SK-N-SH (cell line): ENCODE results near the gene GTF2A1L. TPM values are rescaled to one million over a fixed set of nuclear protein-coding genes. Genes with fewer than 3 reads are reported as not detected.
A peak's percentile ranks its signal among the peaks of the same experiment; 100 is the strongest.

Source experiments
- CTCF ChIA-PET: fragments of 300-600, 350-600 bp; formaldehyde crosslinking; extraction: SDS; loops from one replicate; lab custom pipeline; 2021; lab: Yijun Ruan, JAX
- POLR2A ChIA-PET: fragments of 350-600 bp; sonication (Branson Sonifier 250); formaldehyde crosslinking; extraction: SDS; loops from one replicate; lab custom pipeline; 2020; ENCODE audit warnings: antibody characterized with exemption, inconsistent platforms; lab: Yijun Ruan, JAX
- DNase-seq: peaks from one replicate; pipeline ENCODE4 v3.0.0; 2012
- H2AFZ ChIP-seq: fragments of 200-600 bp; sonication (generic); 2 replicates; pipeline ENCODE4 v1.8.1; 2016; ENCODE audit warnings: antibody characterized with exemption, mild to moderate bottlenecking, low read depth
- H3F3A ChIP-seq: fragments of 200-600 bp; sonication (generic); replicated peaks from 2 replicates; pipeline ENCODE3; 2016; ENCODE audit warnings: antibody characterized with exemption, mild to moderate bottlenecking; ENCODE audit not compliant: insufficient read depth
- H3K27ac ChIP-seq, 2 experiments: fragments of 200-500 bp in 1 of 2; fragments of 200-600 bp in 1 of 2; sonication (Bioruptor generic) in 1 of 2; sonication (generic), shearing (Covaris generic) in 1 of 2; 2 replicates each; pipeline versions ENCODE4 v1.5.1 to v1.6.1; 2014 to 2016; ENCODE audit warnings: low read depth in 2 of 2, inconsistent platforms in 1 of 2, low read length in 1 of 2, mild to moderate bottlenecking in 1 of 2, mixed read lengths in 1 of 2
- H3K27me3 ChIP-seq: fragments of 200-600 bp; sonication (generic), shearing (Covaris generic); 2 replicates; pipeline ENCODE4 v1.6.1; 2016; ENCODE audit warnings: mixed run types; ENCODE audit not compliant: insufficient read depth
- H3K36me3 ChIP-seq, 2 experiments: fragments of 200-500 bp in 1 of 2; fragments of 200-600 bp in 1 of 2; sonication (Bioruptor generic) in 1 of 2; sonication (generic) in 1 of 2; replicated peaks in 1 of 2; 2 replicates each; pipeline versions ENCODE3 to v1.5.1; 2014 to 2016; ENCODE audit warnings: low read length in 1 of 2, mild to moderate bottlenecking in 1 of 2; ENCODE audit not compliant: insufficient read depth in 2 of 2, control insufficient read depth in 1 of 2
- H3K4me1 ChIP-seq, 2 experiments: fragments of 200-500 bp in 1 of 2; fragments of 200-600 bp in 1 of 2; sonication (Bioruptor generic) in 1 of 2; sonication (generic), shearing (Covaris generic) in 1 of 2; 2 replicates each; pipeline versions ENCODE4 v1.5.1 to v1.6.1; 2014 to 2016; ENCODE audit warnings: low read depth in 1 of 2, low read length in 1 of 2, mixed run types in 1 of 2; ENCODE audit not compliant: insufficient read depth in 2 of 2, control insufficient read depth in 1 of 2
- H3K4me2 ChIP-seq: fragments of 200-600 bp; sonication (generic), shearing (Covaris generic); 2 replicates; pipeline ENCODE4 v1.6.1; 2017; ENCODE audit warnings: mixed run types
- H3K4me3 ChIP-seq, 2 experiments: fragments of 200-500 bp in 1 of 2; fragments of 200-600 bp in 1 of 2; sonication (Bioruptor generic) in 1 of 2; sonication (generic), shearing (Covaris generic) in 1 of 2; 2 replicates each; pipeline versions ENCODE4 v1.5.1 to v1.8.1; 2014 to 2016; ENCODE audit warnings: low read depth in 2 of 2, inconsistent platforms in 1 of 2, low read length in 1 of 2, mild to moderate bottlenecking in 1 of 2, mixed read lengths in 1 of 2, moderate library complexity in 1 of 2
- H3K79me2 ChIP-seq: fragments of 200-600 bp; sonication (generic); 2 replicates; pipeline ENCODE4 v1.8.1; 2017; ENCODE audit warnings: mild to moderate bottlenecking; ENCODE audit not compliant: insufficient read depth
- H3K9ac ChIP-seq: fragments of 200-600 bp; sonication (generic); 2 replicates; pipeline ENCODE4 v1.6.1; 2017; ENCODE audit warnings: mixed run types
- H3K9me2 ChIP-seq: fragments of 200-600 bp; sonication (generic); 2 replicates; pipeline ENCODE4 v1.6.1; 2017; ENCODE audit warnings: mixed run types
- H3K9me3 ChIP-seq: fragments of 200-600 bp; sonication (generic); 2 replicates; pipeline ENCODE4 v1.6.1; 2017; ENCODE audit warnings: mixed run types, mild to moderate bottlenecking, moderate library complexity
- H4K20me1 ChIP-seq: fragments of 200-600 bp; sonication (generic); 2 replicates; pipeline ENCODE4 v1.6.1; 2017; ENCODE audit warnings: mild to moderate bottlenecking, mixed run types; ENCODE audit not compliant: insufficient read depth
- CHD2 ChIP-seq: fragments of 150-350 bp; IDR thresholded peaks from 2 replicates; pipeline ENCODE4 v1.6.1; 2018; ENCODE audit warnings: low read length; ENCODE audit not compliant: partially characterized antibody
- CTCF ChIP-seq: fragments of 200-600 bp; sonication (generic); IDR thresholded peaks from 2 replicates; pipeline ENCODE4 v1.6.1; 2017; ENCODE audit warnings: antibody characterized with exemption, mild to moderate bottlenecking, moderate library complexity
- EP300 ChIP-seq, 2 experiments: IDR thresholded peaks; 2 replicates each; pipeline versions ENCODE4 v1.4.0 to v1.6.1; 2012; ENCODE audit warnings: borderline replicate concordance in 1 of 2, low read depth in 1 of 2, low read length in 1 of 2
- FOSL2 ChIP-seq: IDR thresholded peaks from 2 replicates; pipeline ENCODE4 v1.4.0; 2012; ENCODE audit warnings: low read depth, mild to moderate bottlenecking, moderate library complexity, borderline replicate concordance
- FOXJ3 ChIP-seq: sonication (generic); formaldehyde crosslinking; IDR thresholded peaks from 2 replicates; pipeline ENCODE4 v1.5.1; 2020; ENCODE audit warnings: mild to moderate bottlenecking, missing genetic modification reagents
- FOXM1 ChIP-seq: IDR thresholded peaks from 2 replicates; pipeline ENCODE4 v1.4.0; 2012; ENCODE audit warnings: low read depth, mild to moderate bottlenecking
- GABPA ChIP-seq: IDR thresholded peaks from 2 replicates; pipeline ENCODE4 v1.4.0; 2012; ENCODE audit warnings: low read depth, mild to moderate bottlenecking
- GATA2 ChIP-seq: sonication (generic); formaldehyde crosslinking; IDR thresholded peaks from 2 replicates; pipeline ENCODE4 v1.5.0; 2020; ENCODE audit warnings: mild to moderate bottlenecking, missing genetic modification reagents
- MAX ChIP-seq: IDR thresholded peaks from 2 replicates; pipeline ENCODE4 v1.4.0; 2012; ENCODE audit warnings: low read depth
- MEF2A ChIP-seq: IDR thresholded peaks from 2 replicates; pipeline ENCODE4 v1.4.0; 2012; ENCODE audit warnings: low read depth, borderline replicate concordance
- NRF1 ChIP-seq: IDR thresholded peaks from 2 replicates; pipeline ENCODE4 v1.6.1; 2012; ENCODE audit warnings: low read depth, mild to moderate bottlenecking, low read length
- POLR2AphosphoS5 ChIP-seq: IDR thresholded peaks from 2 replicates; pipeline ENCODE4 v1.6.1; 2012; ENCODE audit warnings: low read depth, low read length
- TCF12 ChIP-seq: IDR thresholded peaks from 2 replicates; pipeline ENCODE4 v1.4.0; 2012
- TEAD4 ChIP-seq: IDR thresholded peaks from 2 replicates; pipeline ENCODE4 v1.4.0; 2012; ENCODE audit warnings: mild to moderate bottlenecking, borderline replicate concordance; ENCODE audit not compliant: insufficient read depth
- USF1 ChIP-seq: IDR thresholded peaks from 2 replicates; pipeline ENCODE4 v1.4.0; 2012; ENCODE audit warnings: low read depth, borderline replicate concordance
- ZBTB33 ChIP-seq: IDR thresholded peaks from 2 replicates; pipeline ENCODE4 v1.4.0; 2012; ENCODE audit warnings: low read depth, borderline replicate concordance
- WGBS: methylation state at CpG from one replicate; pipeline ENCODE4 v1.1.6; 2017; ENCODE audit warnings: low lambda C conversion rate; 5-methylcytosine and 5-hydroxymethylcytosine counted together
- polyA plus RNA-seq, 3 experiments: library from polyadenylated mRNA; depleted of rRNA; stranded (reverse); fragments of >200 nt; gene quantifications; 2 replicates each; pipeline ENCODE4 v1.2.3, GENCODE V29; 2012

Gene GTF2A1L
- polyA plus RNA-seq, 1 of the 3 experiments (the other 2 are of a cell fraction), result 0.36 TPM

- TF ChIP-seq GATA2 (no peak), ZBTB33 (no peak), CHD2 (no peak), NRF1 (no peak), TEAD4 (no peak), FOSL2 (no peak), EP300 (IDR thresholded peaks at IDR 0.05; ENCODE audit: borderline replicate concordance in 1 of 2, low read depth in 1 of 2, low read length in 1 of 2) (no peak), MAX (no peak), MEF2A (no peak), POLR2AphosphoS5 (no peak), TCF12 (no peak), CTCF (peak; percentile 82), FOXM1 (no peak)
Observed at GRCh38 chr2:48600204-48600813, 17.3 kb upstream of the GTF2A1L start (continued).

- Histone ChIP-seq H4K20me1 (no peaks in the 10 kb centered on the region), H3K4me2 (no peak overlapping the region), H3K79me2 (no peaks in the 10 kb centered on the region), H3K4me3 (no peak overlapping the region), H3K4me1 (no peaks in the 10 kb centered on the region), H3F3A (no peaks in the 10 kb centered on the region), H3K27me3 (no peaks in the 10 kb centered on the region), H2AFZ (no peak overlapping the region), H3K27ac (no peak overlapping the region), H3K36me3 (peaks cover 0 to 3% of the 10 kb centered on the region in 2 experiments), H3K9me3 (no peaks in the 10 kb centered on the region), H3K9me2 (no peaks in the 10 kb centered on the region), H3K9ac (no peak overlapping the region)
- POLR2A ChIA-PET, result no interaction called here
- TF ChIP-seq CHD2, result no peak
- TF ChIP-seq FOXJ3 (CRISPR knock-in tag), result no peak
- TF ChIP-seq GABPA, result no peak
- TF ChIP-seq USF1, result no peak
- no peak for TF ChIP-seq EP300 (IDR thresholded peaks at IDR 0.05; ENCODE audit: borderline replicate concordance in 1 of 2, low read depth in 1 of 2, low read length in 1 of 2)
- no peak for DNase-seq
- 69% methylated on average over 3 of the region's 3 CpGs for WGBS
- CTCF ChIA-PET, result interaction anchor here (0.6 to 2.4 kb wide), 11 partner anchors 9 to 1802 kb away, joined by 3 to 18 read pairs (median 4); no protein-coding TSS in a partner anchor
Observed at GRCh38 chr2:48600917-48601316, 16.7 kb upstream of the GTF2A1L start.
